Ovary (tissue), 9 donors: Measurements from ENCODE around the gene TNFSF12. TPM values are rescaled to one million over a fixed set of nuclear protein-coding genes. Genes with fewer than 3 reads are reported as not detected.

Experiments
- DNase-seq, 5 donors: peaks; one replicate each; pipeline ENCODE4 v3.0.0-alpha.2; 2019 to 2020
- H3K27ac ChIP-seq, 2 donors: fragments of 200-600 bp; one replicate each; pipeline versions ENCODE4 v1.5.1 to v1.8.0; 2019 to 2022
- H3K27me3 ChIP-seq: fragments of 200-600 bp; one replicate; pipeline ENCODE4 v1.8.0; 2022
- H3K36me3 ChIP-seq: fragments of 200-600 bp; sonication (generic); one replicate; pipeline ENCODE4 v1.5.1; 2019
- H3K4me1 ChIP-seq: one replicate; pipeline ENCODE4 v1.8.1; 2013; ENCODE audit warnings: mild to moderate bottlenecking, moderate library complexity; ENCODE audit not compliant: insufficient read depth
- H3K4me3 ChIP-seq: fragments of 200-600 bp; sonication (generic); one replicate; pipeline ENCODE4 v1.5.1; 2017
- H3K9me3 ChIP-seq, 2 donors: fragments of 200-600 bp in 1 of 2; sonication (generic) in 1 of 2; one replicate each; pipeline versions ENCODE4 v1.5.1 to v1.8.1; 2013 to 2019; ENCODE audit warnings: mild to moderate bottlenecking in 1 of 2, moderate library complexity in 1 of 2
- EP300 ChIP-seq: sonication (generic); formaldehyde crosslinking; IDR thresholded peaks from one replicate; pipeline ENCODE4 v1.6.1; 2017; ENCODE audit warnings: antibody characterized with exemption
- POLR2A ChIP-seq: fragments of 450-650 bp; IDR thresholded peaks from one replicate; pipeline ENCODE4 v1.6.1; 2017; ENCODE audit warnings: antibody characterized with exemption, mild to moderate bottlenecking, moderate library complexity
- WGBS, 3 donors: extraction: QIAGEN DNeasy Blood & Tissue Kit in 1 of 3; methylation state at CpG; one replicate each; pipeline versions ENCODE4 v1.1.5 to v1.1.7; 2013 to 2017; 5-methylcytosine and 5-hydroxymethylcytosine counted together
- intact Hi-C, 4 donors: fragments of 100-400 bp; cut with DNase I; formaldehyde crosslinking; loops; one replicate each; pipeline versions ENCODE4 v1.11.0 to v1.15.1; 2022 to 2023
- polyA plus RNA-seq, 2 donors: library from polyadenylated mRNA; stranded (reverse); fragments of 200-250 nt in 1 of 2; fragments of 350-450 nt in 1 of 2; fragmentation: Illumina TruSeq in 1 of 2; extraction: RNeasy Lipid Tissue Mini Kit (QIAGEN cat#74804) in 1 of 2; gene quantifications; one replicate each; pipeline ENCODE4 v1.2.3, GENCODE V29; 2013 to 2014
- total RNA-seq, 7 donors: library from RNA; depleted of rRNA in 2 of 7; stranded (reverse); fragments of >200 nt in 2 of 7; fragmentation: NEBNext Ultra II Directional in 3 of 7; extraction: Animal tissue kit (Norgen Biotek cat#: 25700) in 3 of 7; gene quantifications; one replicate each; pipeline versions ENCODE4 v1.1.0 to v1.2.4, GENCODE V29; 2016 to 2023
- TF ChIP-seq, protein P1 (sequence below), 3 donors: fragments of 450-650 bp in 2 of 3; fragments of 200-600 bp in 1 of 3; IDR thresholded peaks; one replicate each; pipeline versions ENCODE4 v1.5.1 to v1.8.0; 2016 to 2022; ENCODE audit warnings: antibody characterized with exemption in 3 of 3, mild to moderate bottlenecking in 1 of 3
- donor health status: DM: no; HTN: no; CAD: no; lungs with moderate emphysema.
- donor health status: DM: no; HTN: no; CAD: no.
- donor health status: Bipolar disorder and iron deficiency.
- donor health status: DM: yes; HTN: yes; CAD: no.
- donor health status: DM: no; HTN: no; CAD: no.
- donor health status: DM: yes; HTN: yes; CAD: no.

Gene TNFSF12
- total and polyA plus RNA-seq, 9 donors, result 26.6 to 78.3 (median 59.6) TPM

DNA sequence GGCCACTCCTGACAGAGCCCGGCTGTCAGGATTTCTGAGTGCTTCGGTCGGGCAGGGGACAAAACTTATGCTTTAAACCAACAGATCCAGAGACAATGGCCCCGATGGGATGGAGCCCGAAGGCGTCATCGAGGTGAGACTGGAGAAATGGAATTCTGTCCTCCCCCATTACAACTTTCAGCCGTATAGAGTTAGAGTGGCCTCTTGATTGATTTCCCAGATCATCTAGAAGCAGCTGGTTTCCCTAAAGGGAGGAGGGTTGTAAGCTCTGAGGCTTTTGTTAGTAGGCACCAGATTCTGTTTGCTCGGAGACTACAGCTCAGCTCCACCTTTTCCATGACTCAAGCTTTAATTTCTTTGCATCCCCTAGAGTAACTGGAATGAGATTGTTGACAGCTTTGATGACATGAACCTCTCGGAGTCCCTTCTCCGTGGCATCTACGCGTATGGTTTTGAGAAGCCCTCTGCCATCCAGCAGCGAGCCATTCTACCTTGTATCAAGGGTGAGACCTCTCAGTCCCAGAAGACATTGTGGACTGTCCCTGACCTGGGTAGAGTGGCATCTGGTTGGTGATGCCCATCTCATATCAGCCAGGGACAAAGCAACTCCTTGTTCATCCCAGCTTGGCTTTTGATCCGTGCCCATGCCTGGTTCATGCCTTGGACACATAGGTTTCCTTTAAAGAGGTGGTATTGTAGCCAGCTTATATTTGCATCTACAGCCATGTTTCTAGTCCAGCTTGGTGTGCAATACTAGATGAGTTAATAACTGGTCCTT is 25.5 kb downstream of the TNFSF12 start:
- Histone ChIP-seq H3K4me1 (peaks cover 3% of the 10 kb centered on the region), H3K27ac (peak overlapping the region; percentile 94 to 97), H3K36me3 (no peaks in the 10 kb centered on the region), H3K27me3 (no peaks in the 10 kb centered on the region), H3K9me3 (no peaks in the 10 kb centered on the region), H3K4me3 (peak overlapping the region; percentile 100)
- no peak for DNase-seq
- WGBS, 3 donors, result 11 to 17% (median 11%) methylated on average over 15 of the region's 15 CpGs
- TF ChIP-seq EP300 (no peak), POLR2A (no peak)
- TF ChIP-seq, protein P1, sequence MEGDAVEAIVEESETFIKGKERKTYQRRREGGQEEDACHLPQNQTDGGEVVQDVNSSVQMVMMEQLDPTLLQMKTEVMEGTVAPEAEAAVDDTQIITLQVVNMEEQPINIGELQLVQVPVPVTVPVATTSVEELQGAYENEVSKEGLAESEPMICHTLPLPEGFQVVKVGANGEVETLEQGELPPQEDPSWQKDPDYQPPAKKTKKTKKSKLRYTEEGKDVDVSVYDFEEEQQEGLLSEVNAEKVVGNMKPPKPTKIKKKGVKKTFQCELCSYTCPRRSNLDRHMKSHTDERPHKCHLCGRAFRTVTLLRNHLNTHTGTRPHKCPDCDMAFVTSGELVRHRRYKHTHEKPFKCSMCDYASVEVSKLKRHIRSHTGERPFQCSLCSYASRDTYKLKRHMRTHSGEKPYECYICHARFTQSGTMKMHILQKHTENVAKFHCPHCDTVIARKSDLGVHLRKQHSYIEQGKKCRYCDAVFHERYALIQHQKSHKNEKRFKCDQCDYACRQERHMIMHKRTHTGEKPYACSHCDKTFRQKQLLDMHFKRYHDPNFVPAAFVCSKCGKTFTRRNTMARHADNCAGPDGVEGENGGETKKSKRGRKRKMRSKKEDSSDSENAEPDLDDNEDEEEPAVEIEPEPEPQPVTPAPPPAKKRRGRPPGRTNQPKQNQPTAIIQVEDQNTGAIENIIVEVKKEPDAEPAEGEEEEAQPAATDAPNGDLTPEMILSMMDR (IDR thresholded peaks at IDR 0.05), result no peak
- intact Hi-C loops, result loop anchor here in 1 of 4 donors (5.0 kb wide), 2 partner anchors 113 to 267 kb away; partner anchors contain the start of genes EIF5A, TP53 and WRAP53

- no peak for DNase-seq
- H3K4me3 ChIP-seq, result no peak overlapping the region
- no peaks in the 10 kb centered on the region for H3K9me3 ChIP-seq
- WGBS, 3 donors, result 45 to 59% (median 53%) methylated on average over 1 of the region's 1 CpG
- no peaks in the 10 kb centered on the region for H3K27me3 ChIP-seq
- TF ChIP-seq, protein P1 (IDR thresholded peaks at IDR 0.05), result no peak
- TF ChIP-seq EP300 (no peak), POLR2A (no peak)
- peaks cover 3% of the 10 kb centered on the region for H3K4me1 ChIP-seq
- no peaks in the 10 kb centered on the region for H3K36me3 ChIP-seq
- intact Hi-C loops, result no loop called here
- peak overlapping the region in 1 of 2 donors; percentile 1 for H3K27ac ChIP-seq
Observed at GRCh38 chr17:7575481-7575883, 26.6 kb downstream of the TNFSF12 start.

GRCh38 chr17:7575959-7576358 is 27.1 kb downstream of the TNFSF12 start:
- Histone ChIP-seq H3K27ac (no peak overlapping the region), H3K4me3 (no peak overlapping the region), H3K36me3 (no peaks in the 10 kb centered on the region), H3K9me3 (no peaks in the 10 kb centered on the region), H3K27me3 (no peaks in the 10 kb centered on the region), H3K4me1 (peaks cover 3% of the 10 kb centered on the region)
- TF ChIP-seq, protein P1 (IDR thresholded peaks at IDR 0.05), result no peak
- no peak for TF ChIP-seq EP300
- no peak for TF ChIP-seq POLR2A
- 52 to 66% (median 60%) methylated on average over 7 of the region's 7 CpGs for WGBS, 3 donors
- intact Hi-C loops, result no loop called here
- no peak for DNase-seq

DNA sequence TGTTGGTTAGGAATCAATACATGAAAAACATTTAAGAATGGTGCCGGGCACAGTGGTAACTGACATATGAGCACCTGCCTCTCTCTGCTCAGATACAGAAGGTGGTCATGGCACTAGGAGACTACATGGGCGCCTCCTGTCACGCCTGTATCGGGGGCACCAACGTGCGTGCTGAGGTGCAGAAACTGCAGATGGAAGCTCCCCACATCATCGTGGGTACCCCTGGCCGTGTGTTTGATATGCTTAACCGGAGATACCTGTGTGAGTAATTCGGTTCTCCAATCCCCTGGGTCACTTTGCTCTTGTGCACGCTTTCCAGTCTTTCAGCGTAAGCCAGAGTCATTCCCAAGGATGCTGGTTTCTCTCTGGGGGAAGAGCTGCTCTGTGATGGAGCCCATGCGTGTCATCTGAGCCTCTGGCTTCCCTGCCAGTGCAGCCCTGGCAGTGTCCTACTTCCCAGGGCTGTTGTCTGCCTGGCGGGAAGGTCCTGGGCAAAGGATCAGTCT is 27.6 kb downstream of the TNFSF12 start:
- whole genome bisulfite sequencing, 3 donors, result 70 to 79% (median 71%) methylated on average over 14 of the region's 14 CpGs
- H3K27ac ChIP-seq, result no peak overlapping the region

More for the DNA sequence above, 27.6 kb downstream of the TNFSF12 start:
- H3K4me1 ChIP-seq, result peaks cover 3% of the 10 kb centered on the region
- no peaks in the 10 kb centered on the region for H3K9me3 ChIP-seq
- H3K4me3 ChIP-seq, result no peak overlapping the region
- no peak for DNase-seq
- no peak for TF ChIP-seq POLR2A
- TF ChIP-seq, protein P1 (IDR thresholded peaks at IDR 0.05), result no peak
- no peak for TF ChIP-seq EP300
- intact Hi-C loops, result no loop called here
- no peaks in the 10 kb centered on the region for H3K27me3 ChIP-seq
- no peaks in the 10 kb centered on the region for H3K36me3 ChIP-seq
